ENCODE results near the gene MACC1. TPM values are rescaled to one million over a fixed set of nuclear protein-coding genes. Genes with fewer than 3 reads are reported as not detected.

The MACC1 gene
- polyA plus RNA-seq, 1 of the 3 experiments (the other 2 are of a cell fraction): not detected

- no peak for DNase-seq
- TF ChIP-seq RXRA (IDR thresholded peaks at IDR 0.05; ENCODE audit: borderline replicate concordance, low read depth): no peak
- TF ChIP-seq GABPA (IDR thresholded peaks at IDR 0.05; ENCODE audit: low read depth): no peak
- no peak for TF ChIP-seq TCF12 (IDR thresholded peaks at IDR 0.05)
- TF ChIP-seq FOXM1 (IDR thresholded peaks at IDR 0.05; ENCODE audit: low read depth): no peak
- no peak for TF ChIP-seq MXI1 (IDR thresholded peaks at IDR 0.05; ENCODE audit: low read depth, low read length)
- no peak for TF ChIP-seq CHD2 (IDR thresholded peaks at IDR 0.05; ENCODE audit: low read length, partially characterized antibody)
- TF ChIP-seq RAD21 (IDR thresholded peaks at IDR 0.05; ENCODE audit: low read length): no peak
- TF ChIP-seq EZH2phosphoT487 (IDR thresholded peaks at IDR 0.05; ENCODE audit: borderline replicate concordance, low read depth): no peak
- no peak for TF ChIP-seq IRF3 (IDR thresholded peaks at IDR 0.05; ENCODE audit: low read depth, low read length)
- TF ChIP-seq USF1 (IDR thresholded peaks at IDR 0.05; ENCODE audit: borderline replicate concordance, low read depth): no peak
- no peak for TF ChIP-seq GATA2 (CRISPR knock-in tag; IDR thresholded peaks at IDR 0.05)
- TF ChIP-seq NFIC (IDR thresholded peaks at IDR 0.05; ENCODE audit: borderline replicate concordance): no peak
- no peak for TF ChIP-seq USF2 (IDR thresholded peaks at IDR 0.05; ENCODE audit: borderline replicate concordance, low read depth, low read length)
- no peak for TF ChIP-seq YY1 (IDR thresholded peaks at IDR 0.05; ENCODE audit: low read depth)
- TF ChIP-seq PBX3 (IDR thresholded peaks at IDR 0.05): no peak
- no peak for TF ChIP-seq RFX5 (IDR thresholded peaks at IDR 0.05; ENCODE audit: low read length)
- TF ChIP-seq ELF1 (IDR thresholded peaks at IDR 0.05): no peak
- no peak for TF ChIP-seq FOXJ3 (CRISPR knock-in tag; IDR thresholded peaks at IDR 0.05)
- no peaks in the 10 kb centered on the region for H4K20me1 ChIP-seq (ENCODE audit: insufficient read depth)
- 10% methylated on average over 3 of the region's 3 CpGs for WGBS (ENCODE audit: low lambda C conversion rate)
- H3K4me3 ChIP-seq (ENCODE audit: low read depth in 2 of 2, low read length in 1 of 2): no peak overlapping the region
- H3K9me3 ChIP-seq: no peaks in the 10 kb centered on the region
- no peaks in the 10 kb centered on the region for H3F3A ChIP-seq (replicated peaks; ENCODE audit: insufficient read depth)
- ChIA-PET CTCF (interaction anchor here (1.4 kb wide), 1 partner anchor 9 kb away, joined by 3 read pairs; no protein-coding TSS in a partner anchor), POLR2A (no interaction called here)
- no peaks in the 10 kb centered on the region for H3K4me1 ChIP-seq (ENCODE audit: control insufficient read depth in 1 of 2, insufficient read depth in 2 of 2, low read depth in 1 of 2, low read length in 1 of 2)
- no peak overlapping the region for H3K9ac ChIP-seq
- no peaks in the 10 kb centered on the region for H3K36me3 ChIP-seq (replicated peaks in 1 of 2; ENCODE audit: control insufficient read depth in 1 of 2, insufficient read depth in 2 of 2, low read length in 1 of 2)
- H2AFZ ChIP-seq (ENCODE audit: low read depth): no peak overlapping the region
- H3K4me2 ChIP-seq: no peak overlapping the region
- no peaks in the 10 kb centered on the region for H3K79me2 ChIP-seq (ENCODE audit: insufficient read depth)
- H3K9me2 ChIP-seq: no peaks in the 10 kb centered on the region
- H3K27ac ChIP-seq (ENCODE audit: low read depth in 2 of 2, low read length in 1 of 2): no peak overlapping the region
- no peaks in the 10 kb centered on the region; the same call in 1 of the 2 replicates for H3K27me3 ChIP-seq (ENCODE audit: insufficient read depth)
Observed at GRCh38 chr7:20107582-20107981, 109.6 kb downstream of the MACC1 start.
